Glutamatergic neuron (in vitro differentiated cells): ENCODE measurements around the gene ZC3H7B. TPM values are rescaled to one million over a fixed set of nuclear protein-coding genes. Genes with fewer than 3 reads are reported as not detected.
"Not testable (repeated sequence)": the region's sequence is repeated elsewhere in the genome, so short reads cannot be mapped to it uniquely, and the experiment has no call there.

ENCODE experiments used
- DNase-seq: peaks from one replicate; pipeline ENCODE4 v3.0.0; 2022
- H3K27ac Mint-ChIP-seq: one replicate; pipeline ENCODE4 v1.8.0; 2020; ENCODE audit warnings: mild to moderate bottlenecking, mixed read lengths, inconsistent platforms; ENCODE audit not compliant: unreplicated experiment
- H3K27me3 Mint-ChIP-seq: one replicate; pipeline ENCODE4 v1.8.0; 2020; ENCODE audit warnings: mild to moderate bottlenecking, moderate library complexity, mixed read lengths, inconsistent platforms; ENCODE audit not compliant: unreplicated experiment
- H3K36me3 Mint-ChIP-seq: one replicate; pipeline ENCODE4 v1.8.0; 2020; ENCODE audit warnings: mild to moderate bottlenecking, mixed read lengths, inconsistent platforms; ENCODE audit not compliant: unreplicated experiment
- H3K4me1 Mint-ChIP-seq: one replicate; pipeline ENCODE4 v1.8.0; 2020; ENCODE audit warnings: mild to moderate bottlenecking, low read depth, mixed read lengths, inconsistent platforms; ENCODE audit not compliant: unreplicated experiment
- H3K4me3 Mint-ChIP-seq: one replicate; pipeline ENCODE4 v1.8.0; 2020; ENCODE audit warnings: mild to moderate bottlenecking, mixed read lengths, inconsistent platforms; ENCODE audit not compliant: unreplicated experiment
- H3K9me3 Mint-ChIP-seq: one replicate; pipeline ENCODE4 v1.8.0; 2020; ENCODE audit warnings: mild to moderate bottlenecking, moderate library complexity, mixed read lengths, inconsistent platforms; ENCODE audit not compliant: unreplicated experiment
- total RNA-seq: library from RNA; stranded (reverse); fragmentation: NEBNext Ultra II Directional; extraction: Animal tissue kit (Norgen Biotek cat#: 25700); gene quantifications from one replicate; pipeline ENCODE4 v1.2.1, GENCODE V29; 2021; ENCODE audit not compliant: unreplicated experiment
- TF ChIP-seq, protein P1 (sequence below): fragments of 200-600 bp; sonication (generic); IDR thresholded peaks from one replicate; pipeline ENCODE4 v1.5.0; 2021; ENCODE audit not compliant: partially characterized antibody, unreplicated experiment

The ZC3H7B gene
- total RNA-seq, 1 donor from 2014 or later: 51.6 TPM

- TF ChIP-seq, protein P1, sequence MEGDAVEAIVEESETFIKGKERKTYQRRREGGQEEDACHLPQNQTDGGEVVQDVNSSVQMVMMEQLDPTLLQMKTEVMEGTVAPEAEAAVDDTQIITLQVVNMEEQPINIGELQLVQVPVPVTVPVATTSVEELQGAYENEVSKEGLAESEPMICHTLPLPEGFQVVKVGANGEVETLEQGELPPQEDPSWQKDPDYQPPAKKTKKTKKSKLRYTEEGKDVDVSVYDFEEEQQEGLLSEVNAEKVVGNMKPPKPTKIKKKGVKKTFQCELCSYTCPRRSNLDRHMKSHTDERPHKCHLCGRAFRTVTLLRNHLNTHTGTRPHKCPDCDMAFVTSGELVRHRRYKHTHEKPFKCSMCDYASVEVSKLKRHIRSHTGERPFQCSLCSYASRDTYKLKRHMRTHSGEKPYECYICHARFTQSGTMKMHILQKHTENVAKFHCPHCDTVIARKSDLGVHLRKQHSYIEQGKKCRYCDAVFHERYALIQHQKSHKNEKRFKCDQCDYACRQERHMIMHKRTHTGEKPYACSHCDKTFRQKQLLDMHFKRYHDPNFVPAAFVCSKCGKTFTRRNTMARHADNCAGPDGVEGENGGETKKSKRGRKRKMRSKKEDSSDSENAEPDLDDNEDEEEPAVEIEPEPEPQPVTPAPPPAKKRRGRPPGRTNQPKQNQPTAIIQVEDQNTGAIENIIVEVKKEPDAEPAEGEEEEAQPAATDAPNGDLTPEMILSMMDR: no peak
- Mint-ChIP-seq H3K36me3 (no peaks in the 10 kb centered on the region), H3K27ac (no peak overlapping the region), H3K9me3 (peaks cover 5% of the 10 kb centered on the region), H3K4me3 (no peak overlapping the region), H3K27me3 (peaks cover 2% of the 10 kb centered on the region), H3K4me1 (no peaks in the 10 kb centered on the region)
- DNase-seq: no peak
Measured at GRCh38 chr22:41290262-41291221, 10.8 kb upstream of the ZC3H7B start.

DNA sequence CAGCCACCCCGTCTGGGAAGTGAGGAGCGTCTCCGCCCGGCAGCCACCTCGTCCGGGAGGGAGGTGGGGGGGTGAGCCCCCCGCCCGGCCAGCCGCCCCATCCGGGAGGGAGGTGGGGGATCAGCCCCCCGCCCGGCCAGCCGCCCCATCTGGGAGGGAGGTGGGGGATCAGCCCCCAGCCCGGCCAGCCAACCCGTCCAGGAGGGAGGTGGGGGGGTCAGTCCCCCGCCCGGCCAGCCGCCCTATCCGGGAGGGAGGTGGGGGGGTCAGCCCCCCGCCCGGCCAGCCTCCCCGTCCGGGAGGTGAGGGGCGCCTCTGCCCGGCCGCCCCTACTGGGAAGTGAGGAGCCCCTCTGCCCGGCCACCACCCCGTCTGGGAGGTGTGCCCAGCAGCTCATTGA lies 6.5 kb upstream of the ZC3H7B start:
- DNase-seq, H3K27me3 Mint-ChIP-seq, H3K36me3 Mint-ChIP-seq, H3K4me1 Mint-ChIP-seq, H3K4me3 Mint-ChIP-seq, H3K9me3 Mint-ChIP-seq, H3K27ac Mint-ChIP-seq: not testable (repeated sequence)

- Mint-ChIP-seq H3K4me3 (no peak overlapping the region), H3K27ac (no peak overlapping the region), H3K36me3 (no peaks in the 10 kb centered on the region), H3K4me1 (no peaks in the 10 kb centered on the region), H3K27me3 (peaks cover 3% of the 10 kb centered on the region), H3K9me3 (peaks cover 3% of the 10 kb centered on the region)
- DNase-seq: no peak
- TF ChIP-seq, protein P1: no peak
Measured at GRCh38 chr22:41296826-41297667, 4.3 kb upstream of the ZC3H7B start.

- H3K9me3 Mint-ChIP-seq: peaks cover 2% of the 10 kb centered on the region
- no peak for DNase-seq
- peak overlapping the region; percentile 78 for H3K4me3 Mint-ChIP-seq
- H3K27me3 Mint-ChIP-seq: peaks cover 3% of the 10 kb centered on the region
- H3K36me3 Mint-ChIP-seq: no peaks in the 10 kb centered on the region
- peak overlapping the region; percentile 49 for H3K27ac Mint-ChIP-seq
- H3K4me1 Mint-ChIP-seq: peaks cover 9% of the 10 kb centered on the region
- TF ChIP-seq, protein P1: no peak
Measured at GRCh38 chr22:41300661-41301060, 664 bp upstream of the ZC3H7B start.

DNA sequence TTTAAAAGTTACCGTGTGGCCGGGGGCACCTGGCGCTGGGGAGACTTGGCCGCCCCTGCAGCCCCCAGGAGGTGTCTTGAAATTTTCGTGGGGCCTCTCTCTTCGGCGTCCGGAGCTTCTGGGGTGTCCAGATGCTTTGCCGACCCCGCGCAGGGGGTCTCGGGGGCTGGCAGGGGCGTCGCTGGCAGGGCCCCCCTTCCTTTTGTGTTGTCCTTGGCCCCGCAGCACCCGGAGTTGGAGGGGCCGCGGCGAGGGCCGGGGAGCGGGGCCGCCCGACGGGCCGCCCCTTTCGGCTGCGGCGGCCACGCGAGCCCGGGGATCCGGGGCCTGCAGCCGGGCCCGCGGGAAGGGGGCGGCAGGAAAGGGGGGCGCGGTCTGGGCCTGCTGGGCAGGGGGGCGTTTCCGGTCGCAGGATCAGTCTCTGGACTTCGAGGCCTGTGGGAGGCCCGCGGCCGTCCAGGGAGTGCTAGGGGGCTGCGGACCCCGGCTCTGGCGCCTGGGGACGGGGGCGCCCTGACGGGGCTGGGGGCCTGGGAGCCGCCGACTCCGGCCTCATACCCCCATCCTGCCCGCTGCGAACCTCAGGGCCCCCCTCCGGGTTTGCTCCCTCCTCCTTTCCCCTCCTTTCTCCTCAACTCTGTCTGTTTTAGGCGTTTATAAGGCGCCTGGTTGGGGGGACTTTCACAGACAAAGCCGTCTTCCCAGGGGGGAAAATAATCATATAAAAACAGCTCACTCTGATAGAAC lies 869 bp downstream of the ZC3H7B start:
- peaks cover 3% of the 10 kb centered on the region for H3K27me3 Mint-ChIP-seq
- H3K4me1 Mint-ChIP-seq: peaks cover 10% of the 10 kb centered on the region
- H3K36me3 Mint-ChIP-seq: no peaks in the 10 kb centered on the region
- DNase-seq: peak; percentile 67
- peaks cover 2% of the 10 kb centered on the region for H3K9me3 Mint-ChIP-seq
- peak overlapping the region; percentile 39 for H3K27ac Mint-ChIP-seq
- peak overlapping the region; percentile 84 for H3K4me3 Mint-ChIP-seq
- TF ChIP-seq, protein P1: no peak
